ENCODE results near the gene GPNMB.
"Not testable (repeated sequence)": the region's sequence is repeated elsewhere in the genome, so short reads cannot be mapped to it uniquely, and the experiment has no call there.

The GPNMB gene

DNA sequence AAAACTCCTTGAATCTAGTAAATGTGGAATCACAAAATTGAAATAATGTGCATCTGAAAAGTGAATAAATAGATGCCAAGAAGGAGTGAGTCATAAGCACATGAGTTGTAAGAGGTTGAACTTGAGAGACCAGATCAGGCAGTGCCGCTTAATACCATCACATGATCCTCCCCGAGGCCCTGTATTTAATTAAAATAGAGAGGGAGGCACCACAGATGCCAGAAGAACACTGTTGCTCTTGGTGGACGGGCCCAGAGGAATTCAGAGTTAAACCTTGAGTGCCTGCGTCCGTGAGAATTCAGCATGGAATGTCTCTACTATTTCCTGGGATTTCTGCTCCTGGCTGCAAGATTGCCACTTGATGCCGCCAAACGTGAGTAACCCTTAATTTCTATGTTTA, at the start of gene GPNMB:
GPNMB (plus strand) TSS at position 221 of the 400 bp plus-strand sequence; CDS start at position 304, 83 bp downstream.
- DNase-seq, result no peak

GRCh38 chr7:23197745-23198144, 48.8 kb upstream of the GPNMB start:
- not testable (repeated sequence) for DNase-seq

GRCh38 chr7:23200331-23200730, 46.2 kb upstream of the GPNMB start:
- DNase-seq, result no peak

- no peak for DNase-seq
These were observed 42.3 kb upstream of the GPNMB start for GRCh38 chr7:23204241-23204640.

DNA sequence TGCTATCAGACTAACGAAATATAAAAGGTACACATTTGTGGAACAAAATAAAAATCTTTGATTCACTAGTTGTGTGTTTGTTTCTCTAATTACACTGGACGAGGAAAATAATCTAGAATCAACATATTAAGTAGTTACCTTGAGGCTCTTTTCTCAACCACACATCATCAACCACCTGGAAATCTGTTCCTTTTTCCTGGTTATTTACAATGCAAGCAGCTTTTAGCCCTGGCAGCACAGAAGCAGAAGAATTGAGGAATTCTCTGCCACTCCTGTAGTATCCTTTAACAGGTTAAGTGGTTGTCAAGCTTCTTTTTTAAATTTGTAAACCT, 41.0 kb upstream of the GPNMB start:
- no peak for DNase-seq

DNA sequence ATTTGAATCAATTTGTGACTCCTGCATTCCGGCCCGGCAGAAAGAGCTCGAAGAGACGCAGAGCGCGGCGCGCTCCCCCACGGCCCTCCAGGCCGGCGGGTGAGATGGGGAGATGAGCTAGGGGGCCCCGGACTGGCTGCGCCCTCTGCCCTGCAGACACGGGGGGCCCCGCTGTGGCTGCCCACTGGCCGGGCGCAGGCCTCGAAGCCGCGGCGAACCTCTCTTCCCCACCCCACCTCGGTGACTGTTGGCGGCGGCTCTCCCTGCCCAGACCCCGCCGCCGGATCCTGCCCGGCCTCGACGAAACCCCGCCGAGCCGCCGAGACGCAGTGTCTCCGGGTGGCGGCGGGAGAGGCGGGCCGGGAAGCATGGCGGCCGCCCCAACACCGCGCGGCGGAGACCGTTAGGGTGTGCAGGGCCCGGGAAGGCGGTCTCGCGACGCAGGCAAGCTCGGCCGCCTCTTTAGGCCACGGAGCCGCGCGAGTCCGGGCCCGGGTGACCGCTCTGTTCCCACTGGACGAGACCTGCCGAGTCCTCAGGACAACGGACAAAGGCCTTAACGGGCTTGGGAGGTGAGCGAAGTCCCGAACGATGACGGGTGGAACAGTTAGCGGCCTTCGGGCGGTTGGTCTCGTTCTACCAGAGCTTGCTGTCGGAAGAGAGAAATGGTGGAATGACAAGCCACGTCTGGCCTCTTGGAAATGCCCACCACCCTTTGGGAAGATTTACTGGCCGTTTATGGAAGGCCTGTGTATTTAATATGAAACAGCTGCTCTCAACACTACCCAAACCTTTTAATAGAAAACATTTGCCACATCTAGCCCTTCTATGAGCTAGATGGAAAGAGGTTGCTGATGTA, 40.4 kb upstream of the GPNMB start:
- DNase-seq, result peak; percentile 24

- DNase-seq, result no peak
These were observed 39.6 kb upstream of the GPNMB start for GRCh38 chr7:23207021-23207420.

GRCh38 chr7:23207884-23208283, 38.7 kb upstream of the GPNMB start:
- no peak for DNase-seq

DNA sequence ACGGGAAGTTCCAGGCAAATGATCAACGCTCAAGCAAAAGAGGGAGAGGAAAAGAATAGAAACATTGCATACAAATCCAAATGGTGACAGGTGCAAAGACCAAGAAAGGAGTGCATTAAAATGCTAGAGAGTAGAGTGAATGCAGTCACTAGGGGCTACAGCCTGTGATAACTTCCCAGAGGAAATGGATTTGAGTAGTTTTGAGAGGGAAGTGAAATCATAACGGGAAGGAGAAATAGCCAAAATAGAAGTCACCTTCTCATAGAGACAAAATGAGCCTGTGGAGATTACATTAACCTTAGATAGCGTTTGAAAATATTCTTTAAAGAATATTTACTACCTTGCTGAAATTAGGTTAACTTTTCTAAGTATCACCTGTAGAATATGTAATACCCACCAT, 38.3 kb upstream of the GPNMB start:
- no peak for DNase-seq

- no peak for DNase-seq
These were observed 36.1 kb upstream of the GPNMB start for GRCh38 chr7:23210506-23210905.

DNA sequence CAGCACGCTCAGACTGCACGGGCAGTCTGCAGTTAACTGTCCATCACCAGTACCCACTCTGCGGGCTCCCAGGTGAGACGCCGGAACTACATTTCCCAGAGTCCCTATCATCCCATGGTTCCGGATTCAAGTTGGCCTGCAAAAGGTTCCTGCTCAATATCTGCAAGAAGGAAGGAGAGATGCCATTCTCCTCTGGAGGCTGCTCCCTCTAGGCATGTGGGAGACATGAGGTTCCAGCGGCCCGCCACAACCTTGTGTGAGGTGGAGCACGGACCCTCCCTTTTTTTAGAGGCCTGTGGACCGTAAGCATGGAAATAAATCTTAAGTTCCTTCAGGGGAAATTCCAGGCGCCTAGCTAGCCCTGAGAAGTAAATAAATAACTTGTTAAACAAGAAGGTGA, 35.0 kb upstream of the GPNMB start:
- DNase-seq, result no peak

- DNase-seq, result no peak
These were observed 34.2 kb upstream of the GPNMB start for GRCh38 chr7:23212395-23212794.

GRCh38 chr7:23212841-23213240, 33.7 kb upstream of the GPNMB start:
- no peak for DNase-seq

GRCh38 chr7:23213755-23214154, 32.8 kb upstream of the GPNMB start:
- no peak for DNase-seq

DNA sequence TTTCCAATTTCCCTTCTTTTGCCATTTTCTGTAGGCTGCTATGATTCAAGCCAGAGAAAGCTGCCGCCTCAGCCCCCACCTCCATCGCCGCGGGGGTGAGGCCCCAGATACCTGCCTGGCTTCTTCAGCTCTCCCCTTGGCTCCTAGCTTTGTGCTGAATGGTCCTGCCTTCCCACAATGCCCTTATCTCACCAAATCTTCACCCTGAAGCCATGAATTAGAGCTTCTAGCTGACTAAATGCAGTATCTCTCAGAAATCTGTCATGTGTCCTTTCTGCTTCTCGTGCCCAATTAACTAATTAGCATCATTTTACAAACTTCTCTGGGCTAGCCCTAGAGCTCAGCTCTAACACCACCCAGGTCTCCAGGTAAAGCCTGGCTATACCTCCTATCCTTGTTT, 32.2 kb upstream of the GPNMB start:
- DNase-seq, result no peak

DNA sequence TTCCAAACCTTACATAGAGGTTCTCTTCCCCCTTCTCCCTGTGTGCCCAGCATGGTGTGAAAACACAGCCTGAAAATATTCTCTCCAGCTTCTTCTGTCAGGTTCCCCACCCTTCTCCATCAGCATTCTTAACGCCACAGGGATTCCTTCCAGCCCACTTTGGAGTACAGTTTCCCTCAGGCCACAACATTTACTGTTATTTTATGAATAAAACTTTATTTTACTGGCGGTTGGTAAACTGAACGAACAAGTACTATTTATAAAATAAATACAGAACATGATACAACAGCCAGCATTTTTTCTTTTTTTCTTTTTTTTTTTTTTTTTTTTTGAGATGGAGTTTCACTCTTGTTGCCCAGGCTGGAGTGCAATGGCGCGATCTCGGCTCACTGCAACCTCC, 31.6 kb upstream of the GPNMB start:
- no peak for DNase-seq

DNA sequence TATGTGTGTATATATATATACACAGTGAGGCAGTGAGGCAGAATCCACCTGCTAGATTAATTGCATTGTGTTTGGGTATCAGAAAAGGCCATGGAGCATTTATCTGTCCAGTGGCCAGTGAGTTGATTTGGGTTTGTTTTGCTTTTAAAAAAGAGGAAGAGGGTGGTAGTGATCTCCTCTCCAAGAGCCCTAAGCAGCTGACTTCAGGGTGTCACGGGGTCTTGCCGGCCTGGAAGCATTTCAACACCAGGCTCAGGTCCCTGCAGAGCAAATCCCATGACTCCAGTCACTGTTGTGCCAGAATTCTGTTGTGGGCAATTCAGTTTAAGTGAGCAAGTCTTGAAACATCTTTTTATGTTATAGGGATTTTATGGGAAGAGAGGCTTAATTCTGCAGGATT, 30.6 kb upstream of the GPNMB start:
- no peak for DNase-seq

DNA sequence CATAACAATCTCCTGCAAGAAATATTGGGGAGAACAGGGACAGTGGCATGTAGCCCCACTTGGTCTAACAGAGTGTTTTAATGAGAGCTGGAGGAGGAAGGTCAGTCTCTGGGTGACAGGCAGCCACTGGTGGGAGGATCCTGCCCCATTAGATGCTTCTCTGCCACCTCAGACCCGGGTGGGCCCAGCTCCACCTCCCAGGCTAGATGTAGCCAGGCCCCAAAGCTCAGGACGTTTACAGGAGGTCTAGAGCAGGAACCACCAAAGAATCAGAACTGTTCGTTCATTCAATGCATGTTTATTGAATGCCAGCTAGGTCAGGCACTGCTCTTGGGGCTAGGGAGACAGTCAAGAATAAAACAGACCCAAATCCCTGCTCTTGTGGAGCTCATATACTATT, 28.4 kb upstream of the GPNMB start:
- no peak for DNase-seq

GRCh38 chr7:23220690-23221305, 25.8 kb upstream of the GPNMB start:
- no peak for DNase-seq

- DNase-seq, result no peak
These were observed 24.0 kb upstream of the GPNMB start for GRCh38 chr7:23222439-23223030.

- DNase-seq, result not testable (repeated sequence)
These were observed 22.2 kb upstream of the GPNMB start for GRCh38 chr7:23224364-23224763.

- DNase-seq, result no peak
These were observed 19.6 kb upstream of the GPNMB start for GRCh38 chr7:23226844-23227450.

GRCh38 chr7:23228412-23228811, 18.2 kb upstream of the GPNMB start:
- DNase-seq, result no peak

DNA sequence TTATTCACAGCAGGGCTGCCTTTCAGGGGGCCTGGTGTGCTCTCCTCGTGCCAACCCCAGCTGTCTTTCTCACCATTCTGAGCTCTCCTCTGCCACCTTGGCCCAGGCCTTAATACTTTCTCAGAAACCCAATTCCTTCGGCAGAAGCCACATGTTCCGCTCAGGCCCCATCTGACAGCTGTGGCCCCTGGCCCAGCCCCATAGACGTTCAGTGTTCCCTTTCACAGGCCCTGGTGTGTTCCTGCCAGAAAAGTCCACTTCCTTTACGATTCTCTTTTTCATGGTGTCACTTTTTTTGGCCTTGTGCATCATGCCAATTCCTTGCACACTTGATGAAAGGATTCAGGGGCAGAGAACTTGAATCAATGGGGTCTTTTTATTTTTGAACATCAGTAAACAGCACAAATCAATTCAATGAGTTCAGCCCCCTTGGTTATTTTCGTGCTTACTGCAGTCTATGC, 15.9 kb upstream of the GPNMB start:
- no peak for DNase-seq
